Upper lobe of right lung (tissue), 1 donor: ENCODE data around the gene IL17B. TPM values are rescaled to one million over a fixed set of nuclear protein-coding genes. Genes with fewer than 3 reads are reported as not detected.
A peak's percentile ranks its signal among the peaks of the same experiment; 100 is the strongest.

Source experiments
- ATAC-seq: fragments of 200-7000 bp; cut with Tn5 transposase; one replicate; pipeline ENCODE4 v1.9.1; 2020; ENCODE audit warnings: mild to moderate bottlenecking, moderate library complexity
- DNase-seq: peaks from one replicate; pipeline ENCODE4 v3.0.0-alpha.2; 2020
- H3K27ac ChIP-seq: fragments of 200-600 bp; one replicate; pipeline ENCODE4 v1.8.0; 2022
- H3K27me3 ChIP-seq: fragments of 200-600 bp; one replicate; pipeline ENCODE4 v1.8.0; 2022; ENCODE audit warnings: mild to moderate bottlenecking
- H3K36me3 ChIP-seq: fragments of 200-600 bp; one replicate; pipeline ENCODE4 v1.8.0; 2022
- H3K4me1 ChIP-seq: fragments of 200-600 bp; one replicate; pipeline ENCODE4 v1.8.0; 2022
- H3K4me3 ChIP-seq: fragments of 200-600 bp; one replicate; pipeline ENCODE4 v1.8.0; 2022; ENCODE audit warnings: mild to moderate bottlenecking
- H3K9me3 ChIP-seq: fragments of 200-600 bp; one replicate; pipeline ENCODE4 v1.8.0; 2022
- CTCF ChIP-seq: fragments of 200-600 bp; IDR thresholded peaks from one replicate; pipeline ENCODE4 v1.8.0; 2022; ENCODE audit warnings: antibody characterized with exemption
- intact Hi-C: fragments of 100-400 bp; cut with DNase I; formaldehyde crosslinking; loops from one replicate; pipeline ENCODE4 v1.11.0; 2022
- total RNA-seq: library from RNA; stranded (reverse); fragmentation: NEBNext Ultra II Directional; extraction: Animal tissue kit (Norgen Biotek cat#: 25700); gene quantifications from one replicate; pipeline ENCODE4 v1.2.1, GENCODE V29; 2021
- donor health status: DM: no; HTN: yes; CAD: no; lungs with severe emphysema.

IL17B gene
- total RNA-seq, 1 donor from 2014 or later: not detected

GRCh38 chr5:149424371-149425315, 45.6 kb upstream of the IL17B start:
- peaks cover 15% of the 10 kb centered on the region for H3K36me3 ChIP-seq

GRCh38 chr5:149423794-149424268, 44.7 kb upstream of the IL17B start:
- H3K27ac ChIP-seq: peak overlapping the region; percentile 83
- no peaks in the 10 kb centered on the region for H3K27me3 ChIP-seq
- DNase-seq: no peak
- H3K9me3 ChIP-seq: no peaks in the 10 kb centered on the region
- H3K4me3 ChIP-seq: no peak overlapping the region
- peaks cover 61% of the 10 kb centered on the region for H3K4me1 ChIP-seq
- no peak for TF ChIP-seq CTCF
- peaks cover 12% of the 10 kb centered on the region for H3K36me3 ChIP-seq
- ATAC-seq: no peak
- intact Hi-C loops: no loop called here

More at GRCh38 chr5:149424371-149425315, 45.6 kb upstream of the IL17B start:
- DNase-seq (no peak), ATAC-seq (no peak)
- intact Hi-C loops: no loop called here
- Histone ChIP-seq H3K9me3 (no peaks in the 10 kb centered on the region), H3K4me1 (peaks cover 63% of the 10 kb centered on the region), H3K4me3 (peak overlapping the region; percentile 8), H3K27me3 (no peaks in the 10 kb centered on the region), H3K27ac (peak overlapping the region; percentile 83)
- TF ChIP-seq CTCF: no peak

- DNase-seq (no peak), ATAC-seq (no peak)
- Histone ChIP-seq H3K9me3 (no peaks in the 10 kb centered on the region), H3K36me3 (peaks cover 6% of the 10 kb centered on the region), H3K4me3 (no peak overlapping the region), H3K4me1 (peaks cover 64% of the 10 kb centered on the region), H3K27me3 (no peaks in the 10 kb centered on the region), H3K27ac (peak overlapping the region; percentile 83)
- no peak for TF ChIP-seq CTCF
- intact Hi-C loops: no loop called here
These were observed 44.1 kb upstream of the IL17B start for GRCh38 chr5:149423049-149423793.

GRCh38 chr5:149422366-149423048, 43.4 kb upstream of the IL17B start:
- Histone ChIP-seq H3K36me3 (no peaks in the 10 kb centered on the region), H3K4me1 (peaks cover 71% of the 10 kb centered on the region), H3K4me3 (no peak overlapping the region), H3K27me3 (no peaks in the 10 kb centered on the region), H3K9me3 (no peaks in the 10 kb centered on the region), H3K27ac (peak overlapping the region; percentile 83)
- peak; percentile 81 for ATAC-seq
- DNase-seq: no peak
- intact Hi-C loops: no loop called here
- no peak for TF ChIP-seq CTCF

- TF ChIP-seq CTCF: no peak
- no peak for ATAC-seq
- H3K4me3 ChIP-seq: no peak overlapping the region
- H3K27me3 ChIP-seq: no peaks in the 10 kb centered on the region
- no peaks in the 10 kb centered on the region for H3K36me3 ChIP-seq
- intact Hi-C loops: no loop called here
- DNase-seq: no peak
- H3K4me1 ChIP-seq: peaks cover 77% of the 10 kb centered on the region
- H3K9me3 ChIP-seq: no peaks in the 10 kb centered on the region
- peak overlapping the region; percentile 83 for H3K27ac ChIP-seq
These were observed 42.7 kb upstream of the IL17B start for GRCh38 chr5:149421834-149422233.
